ENCODE results near the gene PABPC3.

The PABPC3 gene

DNA sequence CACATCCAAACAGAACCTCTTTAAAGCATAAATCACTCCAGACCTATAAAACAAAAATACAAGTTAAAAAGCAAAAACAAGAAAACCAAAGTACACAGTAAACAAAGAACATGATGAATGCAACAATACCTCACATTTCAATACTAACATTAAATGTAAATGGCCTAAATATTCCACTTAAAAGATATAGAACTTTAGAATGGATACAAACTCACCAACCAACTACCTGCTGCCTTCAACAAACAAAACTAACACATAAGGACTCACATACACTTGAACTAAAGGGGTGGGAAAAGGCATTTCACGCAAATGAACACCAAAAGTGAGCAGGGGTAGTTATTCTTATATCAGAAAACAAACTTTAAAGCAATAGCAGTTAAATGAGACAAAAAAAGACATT lies 44.9 kb upstream of the PABPC3 start:
- H3K27me3 ChIP-seq (ENCODE audit: insufficient read depth, low read length, poor library complexity) = no peaks in the 10 kb centered on the region
- H3K4me1 ChIP-seq (ENCODE audit: insufficient read depth, low read length) = no peaks in the 10 kb centered on the region
- no peaks in the 10 kb centered on the region for H4K20me1 ChIP-seq (ENCODE audit: insufficient read depth, low read length)
- H3K27ac ChIP-seq (ENCODE audit: low read length) = no peak overlapping the region
- H2AFZ ChIP-seq (ENCODE audit: low read depth, low read length) = no peak overlapping the region
- ATAC-seq (ENCODE audit: insufficient read depth, low read depth) (no peak), DNase-seq (no peak)
- no peak overlapping the region for H3K4me3 ChIP-seq (ENCODE audit: low read depth in 1 of 2, low read length in 2 of 2)
- H3K36me3 ChIP-seq (ENCODE audit: insufficient read depth, low read length) = no peaks in the 10 kb centered on the region
- H3K79me2 ChIP-seq (ENCODE audit: insufficient read depth, low read length) = no peaks in the 10 kb centered on the region
- TF ChIP-seq CTCF (IDR thresholded peaks at IDR 0.05; ENCODE audit: borderline replicate concordance, extremely low read depth, low read length, poor library complexity, severe bottlenecking) (no peak), EZH2 (IDR thresholded peaks at IDR 0.05; ENCODE audit: borderline replicate concordance, low read depth, low read length, severe bottlenecking) (no peak)
- H3K4me2 ChIP-seq (ENCODE audit: insufficient read depth, low read length) = no peak overlapping the region
- H3K9me3 ChIP-seq (ENCODE audit: insufficient read depth, low read length, severe bottlenecking) = peaks cover 6% of the 10 kb centered on the region
- no peak overlapping the region for H3K9ac ChIP-seq (ENCODE audit: low read depth, low read length)

GRCh38 chr13:25059166-25059565 lies 36.8 kb upstream of the PABPC3 start:
- no peaks in the 10 kb centered on the region for H3K79me2 ChIP-seq (ENCODE audit: insufficient read depth, low read length)
- ATAC-seq (ENCODE audit: insufficient read depth, low read depth) = no peak
- TF ChIP-seq EZH2 (IDR thresholded peaks at IDR 0.05; ENCODE audit: borderline replicate concordance, low read depth, low read length, severe bottlenecking) = no peak
- TF ChIP-seq CTCF (IDR thresholded peaks at IDR 0.05; ENCODE audit: borderline replicate concordance, extremely low read depth, low read length, poor library complexity, severe bottlenecking) = no peak
- H3K9me3 ChIP-seq (ENCODE audit: insufficient read depth, low read length, severe bottlenecking) = no peaks in the 10 kb centered on the region
- no peak overlapping the region for H3K27ac ChIP-seq (ENCODE audit: low read length)
- no peak for DNase-seq
- no peak overlapping the region for H3K9ac ChIP-seq (ENCODE audit: low read depth, low read length)
- H2AFZ ChIP-seq (ENCODE audit: low read depth, low read length) = no peak overlapping the region
- no peaks in the 10 kb centered on the region for H3K36me3 ChIP-seq (ENCODE audit: insufficient read depth, low read length)
- no peak overlapping the region for H3K4me3 ChIP-seq (ENCODE audit: low read depth in 1 of 2, low read length in 2 of 2)
- H3K27me3 ChIP-seq (ENCODE audit: insufficient read depth, low read length, poor library complexity) = peaks cover 3% of the 10 kb centered on the region
- no peaks in the 10 kb centered on the region for H4K20me1 ChIP-seq (ENCODE audit: insufficient read depth, low read length)
- H3K4me2 ChIP-seq (ENCODE audit: insufficient read depth, low read length) = no peak overlapping the region
- H3K4me1 ChIP-seq (ENCODE audit: insufficient read depth, low read length) = no peaks in the 10 kb centered on the region

DNA sequence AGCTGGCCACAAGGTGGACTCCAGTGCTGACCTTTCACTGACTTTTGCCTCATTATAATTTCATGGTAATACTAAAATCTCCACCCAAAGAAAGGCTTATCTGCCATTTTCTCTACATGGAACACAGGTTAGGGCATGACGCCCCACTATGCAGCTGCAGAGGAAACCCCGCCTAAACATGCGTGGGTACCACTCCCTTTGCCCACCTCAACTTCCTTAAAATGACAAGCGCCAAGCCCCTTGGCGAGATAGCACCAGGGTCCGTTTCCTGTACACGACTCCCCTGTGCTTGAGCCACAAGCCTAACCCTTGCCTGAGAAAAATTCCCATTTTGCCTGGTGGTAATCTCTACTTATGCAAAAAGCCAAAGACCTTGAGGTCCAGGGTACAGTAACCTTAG lies 36.0 kb upstream of the PABPC3 start:
- no peaks in the 10 kb centered on the region for H3K79me2 ChIP-seq (ENCODE audit: insufficient read depth, low read length)
- H3K27me3 ChIP-seq (ENCODE audit: insufficient read depth, low read length, poor library complexity) = peaks cover 3% of the 10 kb centered on the region
- no peak overlapping the region for H3K4me2 ChIP-seq (ENCODE audit: insufficient read depth, low read length)
- no peaks in the 10 kb centered on the region for H3K9me3 ChIP-seq (ENCODE audit: insufficient read depth, low read length, severe bottlenecking)
- no peak for TF ChIP-seq CTCF (IDR thresholded peaks at IDR 0.05; ENCODE audit: borderline replicate concordance, extremely low read depth, low read length, poor library complexity, severe bottlenecking)
- TF ChIP-seq EZH2 (IDR thresholded peaks at IDR 0.05; ENCODE audit: borderline replicate concordance, low read depth, low read length, severe bottlenecking) = no peak
- no peak overlapping the region for H2AFZ ChIP-seq (ENCODE audit: low read depth, low read length)
- H3K9ac ChIP-seq (ENCODE audit: low read depth, low read length) = no peak overlapping the region
- no peaks in the 10 kb centered on the region for H4K20me1 ChIP-seq (ENCODE audit: insufficient read depth, low read length)
- ATAC-seq (ENCODE audit: insufficient read depth, low read depth) (no peak), DNase-seq (no peak)
- no peaks in the 10 kb centered on the region for H3K4me1 ChIP-seq (ENCODE audit: insufficient read depth, low read length)
- H3K27ac ChIP-seq (ENCODE audit: low read length) = no peak overlapping the region
- no peak overlapping the region for H3K4me3 ChIP-seq (ENCODE audit: low read depth in 1 of 2, low read length in 2 of 2)
- no peaks in the 10 kb centered on the region for H3K36me3 ChIP-seq (ENCODE audit: insufficient read depth, low read length)

DNA sequence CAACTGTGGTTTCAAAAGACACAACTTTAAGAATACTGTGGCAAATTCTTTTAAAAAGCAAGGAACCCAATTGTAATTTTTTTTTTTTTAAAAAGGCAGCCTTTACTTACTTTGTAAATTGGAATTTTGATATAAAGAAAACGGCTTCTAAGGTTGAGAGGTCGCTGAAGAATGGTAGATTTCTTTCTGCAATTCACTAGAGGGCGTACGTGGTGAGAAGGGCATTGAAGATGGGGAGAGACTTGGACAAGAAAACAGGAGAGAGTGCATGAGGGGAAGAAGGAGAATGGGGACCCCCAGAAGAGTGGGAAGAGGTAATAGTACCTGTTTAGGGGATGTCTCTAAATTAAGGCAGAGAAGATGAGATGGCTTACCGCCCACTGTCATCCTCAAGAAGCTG lies 33.5 kb upstream of the PABPC3 start:
- H3K36me3 ChIP-seq (ENCODE audit: insufficient read depth, low read length) = no peaks in the 10 kb centered on the region
- no peaks in the 10 kb centered on the region for H3K4me1 ChIP-seq (ENCODE audit: insufficient read depth, low read length)
- H3K79me2 ChIP-seq (ENCODE audit: insufficient read depth, low read length) = no peaks in the 10 kb centered on the region
- TF ChIP-seq EZH2 (IDR thresholded peaks at IDR 0.05; ENCODE audit: borderline replicate concordance, low read depth, low read length, severe bottlenecking) (no peak), CTCF (IDR thresholded peaks at IDR 0.05; ENCODE audit: borderline replicate concordance, extremely low read depth, low read length, poor library complexity, severe bottlenecking) (no peak)
- H3K27ac ChIP-seq (ENCODE audit: low read length) = no peak overlapping the region
- peaks cover 6% of the 10 kb centered on the region for H3K27me3 ChIP-seq (ENCODE audit: insufficient read depth, low read length, poor library complexity)
- no peaks in the 10 kb centered on the region for H4K20me1 ChIP-seq (ENCODE audit: insufficient read depth, low read length)
- DNase-seq (no peak), ATAC-seq (ENCODE audit: insufficient read depth, low read depth) (no peak)
- H3K4me3 ChIP-seq (ENCODE audit: low read depth in 1 of 2, low read length in 2 of 2) = no peak overlapping the region
- no peak overlapping the region for H3K9ac ChIP-seq (ENCODE audit: low read depth, low read length)
- no peak overlapping the region for H2AFZ ChIP-seq (ENCODE audit: low read depth, low read length)
- no peaks in the 10 kb centered on the region for H3K9me3 ChIP-seq (ENCODE audit: insufficient read depth, low read length, severe bottlenecking)
- no peak overlapping the region for H3K4me2 ChIP-seq (ENCODE audit: insufficient read depth, low read length)
